ENCODE measurements around the gene SUMF1.

The SUMF1 gene

GRCh38 chr3:4501437-4501836 is 34.4 kb upstream of the SUMF1 start:
- no peak overlapping the region for H3K18ac ChIP-seq (ENCODE audit: low read length)
- DNase-seq (ENCODE audit: low spot score): no peak
- no peak overlapping the region for H3K27ac ChIP-seq (replicated peaks; ENCODE audit: low read length)
- no peak overlapping the region for H2BK5ac ChIP-seq (ENCODE audit: low read length)
- no peak overlapping the region for H4K91ac ChIP-seq (ENCODE audit: low read depth, low read length, poor library complexity)
- no peak overlapping the region for H3K4ac ChIP-seq (ENCODE audit: low read length)
- no peak overlapping the region for H3K14ac ChIP-seq (ENCODE audit: low read length)
- no peaks in the 10 kb centered on the region for H3K9me3 ChIP-seq (replicated peaks in 1 of 2; ENCODE audit: control insufficient read depth in 2 of 2, insufficient read depth in 1 of 2, low read depth in 1 of 2, low read length in 2 of 2)
- H4K8ac ChIP-seq (ENCODE audit: low read depth, low read length): no peak overlapping the region
- H3K9ac ChIP-seq (ENCODE audit: low read depth, low read length, poor library complexity): no peak overlapping the region
- no peak overlapping the region for H3K4me3 ChIP-seq (ENCODE audit: low read length in 2 of 2)
- H3K36me3 ChIP-seq (replicated peaks in 1 of 2; ENCODE audit: control insufficient read depth in 2 of 2, insufficient read depth in 2 of 2, low read length in 2 of 2): no peaks in the 10 kb centered on the region
- H2BK15ac ChIP-seq (ENCODE audit: low read length): no peak overlapping the region
- no peak overlapping the region for H2AFZ ChIP-seq (ENCODE audit: low read length)
- H3K79me1 ChIP-seq (ENCODE audit: low read depth, low read length): no peaks in the 10 kb centered on the region
- H2BK120ac ChIP-seq (ENCODE audit: low read depth, low read length): no peak overlapping the region
- H3K4me1 ChIP-seq (ENCODE audit: control insufficient read depth in 2 of 2, insufficient read depth in 1 of 2, low read depth in 1 of 2, low read length in 2 of 2): peaks cover 0 to 3% of the 10 kb centered on the region in 2 donors
- no peak overlapping the region for H3K23ac ChIP-seq (ENCODE audit: low read depth, low read length, poor library complexity)
- H3K4me2 ChIP-seq (ENCODE audit: insufficient read depth, low read length, poor library complexity, severe bottlenecking): no peak overlapping the region
- no CpG with 5 or more reads among the region's 3 CpGs for WGBS, 2 donors (ENCODE audit: extremely low coverage in 2 of 2, insufficient read length in 2 of 2, insufficient replicate concordance in 1 of 2)
- no peak overlapping the region for H2BK12ac ChIP-seq (ENCODE audit: low read length)
- no peaks in the 10 kb centered on the region for H3K27me3 ChIP-seq (ENCODE audit: control insufficient read depth in 3 of 3, insufficient read depth in 3 of 3, low read depth in 1 of 3, low read length in 3 of 3)
- H2AK5ac ChIP-seq (ENCODE audit: low read depth, low read length): no peak overlapping the region

DNA sequence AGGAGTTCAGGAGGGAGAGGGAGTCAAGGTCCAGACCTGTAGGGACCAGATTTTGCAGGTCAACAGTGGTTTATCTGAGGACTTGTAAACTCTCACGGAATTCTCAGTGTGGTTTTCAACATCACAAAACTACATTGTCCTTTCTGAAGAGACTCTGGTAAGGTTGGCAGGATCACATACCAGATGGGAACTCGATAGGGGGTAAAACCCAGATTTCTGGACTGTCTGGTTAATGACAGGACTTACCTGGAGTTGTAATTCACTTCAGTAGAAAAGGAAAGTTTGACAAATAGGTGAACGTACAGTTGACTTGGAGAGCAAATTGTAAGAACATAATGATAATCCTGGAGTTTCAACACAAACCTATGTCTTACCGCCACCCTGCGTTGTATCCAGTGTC is 31.4 kb upstream of the SUMF1 start:
- no peak overlapping the region for H2BK120ac ChIP-seq (ENCODE audit: low read depth, low read length)
- no peaks in the 10 kb centered on the region for H3K9me3 ChIP-seq (replicated peaks in 1 of 2; ENCODE audit: control insufficient read depth in 2 of 2, insufficient read depth in 1 of 2, low read depth in 1 of 2, low read length in 2 of 2)
- no peak overlapping the region for H3K4me2 ChIP-seq (ENCODE audit: insufficient read depth, low read length, poor library complexity, severe bottlenecking)
- H3K36me3 ChIP-seq (replicated peaks in 1 of 2; ENCODE audit: control insufficient read depth in 2 of 2, insufficient read depth in 2 of 2, low read length in 2 of 2): no peaks in the 10 kb centered on the region
- no peak overlapping the region for H2BK15ac ChIP-seq (ENCODE audit: low read length)
- H4K8ac ChIP-seq (ENCODE audit: low read depth, low read length): no peak overlapping the region
- H3K4me1 ChIP-seq (ENCODE audit: control insufficient read depth in 2 of 2, insufficient read depth in 1 of 2, low read depth in 1 of 2, low read length in 2 of 2): peaks cover 0 to 2% of the 10 kb centered on the region in 2 donors
- H3K9ac ChIP-seq (ENCODE audit: low read depth, low read length, poor library complexity): no peak overlapping the region
- WGBS, 2 donors (ENCODE audit: extremely low coverage in 2 of 2, insufficient read length in 2 of 2, insufficient replicate concordance in 1 of 2): no CpG with 5 or more reads among the region's 5 CpGs
- no peak overlapping the region for H2AK5ac ChIP-seq (ENCODE audit: low read depth, low read length)
- H3K79me1 ChIP-seq (ENCODE audit: low read depth, low read length): no peaks in the 10 kb centered on the region
- H2BK5ac ChIP-seq (ENCODE audit: low read length): no peak overlapping the region
- no peak overlapping the region for H3K27ac ChIP-seq (replicated peaks; ENCODE audit: low read length)
- H3K27me3 ChIP-seq (ENCODE audit: control insufficient read depth in 3 of 3, insufficient read depth in 3 of 3, low read depth in 1 of 3, low read length in 3 of 3): peaks cover 0 to 22% (median 9%) of the 10 kb centered on the region in 3 experiments
- no peak overlapping the region for H3K14ac ChIP-seq (ENCODE audit: low read length)
- no peak overlapping the region for H3K18ac ChIP-seq (ENCODE audit: low read length)
- no peak overlapping the region for H2AFZ ChIP-seq (ENCODE audit: low read length)
- H3K4me3 ChIP-seq (ENCODE audit: low read length in 2 of 2): no peak overlapping the region
- no peak overlapping the region for H3K23ac ChIP-seq (ENCODE audit: low read depth, low read length, poor library complexity)
- no peak overlapping the region for H2BK12ac ChIP-seq (ENCODE audit: low read length)
- H4K91ac ChIP-seq (ENCODE audit: low read depth, low read length, poor library complexity): no peak overlapping the region
- H3K4ac ChIP-seq (ENCODE audit: low read length): no peak overlapping the region
- no peak for DNase-seq (ENCODE audit: low spot score)

- H4K91ac ChIP-seq (ENCODE audit: low read depth, low read length, poor library complexity): no peak overlapping the region
- H3K4me3 ChIP-seq (ENCODE audit: low read length in 2 of 2): no peak overlapping the region
- H3K27ac ChIP-seq (replicated peaks; ENCODE audit: low read length): no peak overlapping the region
- H2AK5ac ChIP-seq (ENCODE audit: low read depth, low read length): no peak overlapping the region
- no peak overlapping the region for H3K9ac ChIP-seq (ENCODE audit: low read depth, low read length, poor library complexity)
- H3K4me1 ChIP-seq (ENCODE audit: control insufficient read depth in 2 of 2, insufficient read depth in 1 of 2, low read depth in 1 of 2, low read length in 2 of 2): peaks cover 0 to 2% of the 10 kb centered on the region in 2 donors
- H2BK5ac ChIP-seq (ENCODE audit: low read length): no peak overlapping the region
- H3K14ac ChIP-seq (ENCODE audit: low read length): no peak overlapping the region
- no peaks in the 10 kb centered on the region for H3K79me1 ChIP-seq (ENCODE audit: low read depth, low read length)
- H3K27me3 ChIP-seq (ENCODE audit: control insufficient read depth in 3 of 3, insufficient read depth in 3 of 3, low read depth in 1 of 3, low read length in 3 of 3): peaks cover 0 to 22% (median 9%) of the 10 kb centered on the region in 3 experiments
- H2AFZ ChIP-seq (ENCODE audit: low read length): no peak overlapping the region
- H3K36me3 ChIP-seq (replicated peaks in 1 of 2; ENCODE audit: control insufficient read depth in 2 of 2, insufficient read depth in 2 of 2, low read length in 2 of 2): no peaks in the 10 kb centered on the region
- no peak overlapping the region for H2BK120ac ChIP-seq (ENCODE audit: low read depth, low read length)
- H2BK12ac ChIP-seq (ENCODE audit: low read length): no peak overlapping the region
- H3K18ac ChIP-seq (ENCODE audit: low read length): no peak overlapping the region
- H3K23ac ChIP-seq (ENCODE audit: low read depth, low read length, poor library complexity): no peak overlapping the region
- DNase-seq (ENCODE audit: low spot score): no peak
- H2BK15ac ChIP-seq (ENCODE audit: low read length): no peak overlapping the region
- no peaks in the 10 kb centered on the region for H3K9me3 ChIP-seq (replicated peaks in 1 of 2; ENCODE audit: control insufficient read depth in 2 of 2, insufficient read depth in 1 of 2, low read depth in 1 of 2, low read length in 2 of 2)
- no peak overlapping the region for H3K4me2 ChIP-seq (ENCODE audit: insufficient read depth, low read length, poor library complexity, severe bottlenecking)
- WGBS, 2 donors (ENCODE audit: extremely low coverage in 2 of 2, insufficient read length in 2 of 2, insufficient replicate concordance in 1 of 2): no CpG with 5 or more reads among the region's 1 CpG
- H3K4ac ChIP-seq (ENCODE audit: low read length): no peak overlapping the region
- H4K8ac ChIP-seq (ENCODE audit: low read depth, low read length): no peak overlapping the region
Measured at GRCh38 chr3:4497843-4498324, 30.8 kb upstream of the SUMF1 start.

GRCh38 chr3:4497005-4497692 is 30.1 kb upstream of the SUMF1 start:
- no peak overlapping the region for H3K18ac ChIP-seq (ENCODE audit: low read length)
- WGBS, 2 donors (ENCODE audit: extremely low coverage in 2 of 2, insufficient read length in 2 of 2, insufficient replicate concordance in 1 of 2): no CpG with 5 or more reads among the region's 5 CpGs
- no peak overlapping the region for H2BK15ac ChIP-seq (ENCODE audit: low read length)
- no peak overlapping the region for H3K4ac ChIP-seq (ENCODE audit: low read length)
- no peak overlapping the region for H3K23ac ChIP-seq (ENCODE audit: low read depth, low read length, poor library complexity)
- DNase-seq (ENCODE audit: low spot score): no peak
- no peak overlapping the region for H3K9ac ChIP-seq (ENCODE audit: low read depth, low read length, poor library complexity)
- H3K36me3 ChIP-seq (replicated peaks in 1 of 2; ENCODE audit: control insufficient read depth in 2 of 2, insufficient read depth in 2 of 2, low read length in 2 of 2): no peaks in the 10 kb centered on the region
- H4K91ac ChIP-seq (ENCODE audit: low read depth, low read length, poor library complexity): no peak overlapping the region
- H3K27ac ChIP-seq (replicated peaks; ENCODE audit: low read length): no peak overlapping the region
- H3K79me1 ChIP-seq (ENCODE audit: low read depth, low read length): no peaks in the 10 kb centered on the region
- peaks cover 0 to 2% of the 10 kb centered on the region in 2 donors for H3K4me1 ChIP-seq (ENCODE audit: control insufficient read depth in 2 of 2, insufficient read depth in 1 of 2, low read depth in 1 of 2, low read length in 2 of 2)
- no peak overlapping the region for H4K8ac ChIP-seq (ENCODE audit: low read depth, low read length)
- H2BK120ac ChIP-seq (ENCODE audit: low read depth, low read length): no peak overlapping the region
- H3K27me3 ChIP-seq (ENCODE audit: control insufficient read depth in 3 of 3, insufficient read depth in 3 of 3, low read depth in 1 of 3, low read length in 3 of 3): peaks cover 0 to 22% (median 9%) of the 10 kb centered on the region in 3 experiments
- no peak overlapping the region for H2AK5ac ChIP-seq (ENCODE audit: low read depth, low read length)
- H2BK5ac ChIP-seq (ENCODE audit: low read length): no peak overlapping the region
- no peak overlapping the region for H2AFZ ChIP-seq (ENCODE audit: low read length)
- no peak overlapping the region for H3K4me2 ChIP-seq (ENCODE audit: insufficient read depth, low read length, poor library complexity, severe bottlenecking)
- no peak overlapping the region for H3K14ac ChIP-seq (ENCODE audit: low read length)
- no peaks in the 10 kb centered on the region for H3K9me3 ChIP-seq (replicated peaks in 1 of 2; ENCODE audit: control insufficient read depth in 2 of 2, insufficient read depth in 1 of 2, low read depth in 1 of 2, low read length in 2 of 2)
- no peak overlapping the region for H3K4me3 ChIP-seq (ENCODE audit: low read length in 2 of 2)
- H2BK12ac ChIP-seq (ENCODE audit: low read length): no peak overlapping the region

All from neuronal stem cell (in vitro differentiated cells).